ENCODE results near the gene KRTAP5-6. TPM values are rescaled to one million over a fixed set of nuclear protein-coding genes. Genes with fewer than 3 reads are reported as not detected.

KRTAP5-6 gene
- total RNA-seq, 4 donors from 2014 or later = not detected

DNA sequence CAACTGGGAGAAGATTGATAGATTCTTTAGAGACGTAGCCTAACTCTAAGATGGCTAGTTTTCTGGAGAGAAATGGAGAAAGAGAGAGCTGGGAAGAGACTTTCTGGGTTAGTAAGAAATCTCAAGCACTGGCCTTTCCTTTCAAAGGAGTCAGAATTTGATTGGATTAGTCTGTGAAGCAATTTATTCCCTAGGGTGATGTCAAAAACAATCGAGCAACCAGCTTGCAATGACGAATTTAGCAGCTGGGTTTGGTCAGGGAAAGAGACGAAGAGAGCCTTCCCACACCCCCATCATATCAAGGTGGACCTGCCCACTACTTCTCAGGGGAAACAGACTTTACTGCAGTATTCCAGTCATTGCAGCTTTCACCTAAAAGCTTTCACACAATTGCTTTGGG, 10.8 kb downstream of the KRTAP5-6 start:
- in situ Hi-C loops (cut with MboI; ENCODE audit: low pct_ligation_motif_present in 1 of 4, low pct_unique_long_range_greater_than_20kb in 1 of 4, low sequenced_read_pairs in 3 of 4) = loop anchor here (10.0 to 25.0 kb wide), 3 partner anchors 105 to 455 kb away; partner anchors contain the start of genes INS (in 1 of the 4) and TH (in 1 of the 4)
- DNase-seq = no peak
- no peaks in the 10 kb centered on the region for H3K9me3 ChIP-seq

DNA sequence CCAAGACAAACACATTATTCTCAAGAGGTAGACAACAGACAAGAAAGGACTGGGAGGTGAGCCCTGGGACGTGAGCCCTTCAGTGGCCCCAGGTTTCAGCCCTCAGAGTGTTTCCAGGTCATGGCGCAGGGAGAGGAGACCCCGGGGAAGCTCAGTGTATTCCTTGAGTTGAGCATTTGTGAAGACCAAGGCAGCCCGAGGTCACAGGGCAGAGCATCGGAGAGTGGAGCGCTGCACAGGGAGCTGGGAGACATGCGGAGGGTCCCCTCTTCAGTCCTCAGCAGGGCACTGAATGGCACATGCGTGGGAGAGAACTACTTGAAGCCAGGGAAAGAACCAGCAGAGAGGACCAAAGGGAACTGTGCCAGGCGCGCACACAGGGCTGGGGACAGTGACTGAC, 11.7 kb downstream of the KRTAP5-6 start:
- intact Hi-C loops (cut with DNase I; ENCODE audit: low total_unique reads) = loop anchor here (5.0 kb wide), 1 partner anchor 109 kb away; no protein-coding TSS in a partner anchor
- Histone ChIP-seq H3K9me3 (no peaks in the 10 kb centered on the region), H3K27ac (no peak overlapping the region), H3K4me1 (no peaks in the 10 kb centered on the region), H3K36me3 (no peaks in the 10 kb centered on the region), H3K4me3 (no peak overlapping the region), H3K27me3 (peaks cover 41% of the 10 kb centered on the region)
- no peak for DNase-seq
- TF ChIP-seq POLR2AphosphoS5 (IDR thresholded peaks at IDR 0.05) (no peak), EP300 (IDR thresholded peaks at IDR 0.05; ENCODE audit: low read depth) (no peak)
- WGBS, 2 donors (ENCODE audit: low coverage in 1 of 2) = 77 to 88% methylated on average over 4 to 10 of the region's 10 CpGs
- in situ Hi-C loops (cut with MboI; ENCODE audit: low pct_ligation_motif_present in 1 of 4, low pct_unique_long_range_greater_than_20kb in 1 of 4, low sequenced_read_pairs in 3 of 4) = loop anchor here (10.0 to 25.0 kb wide), 3 partner anchors 104 to 454 kb away; partner anchors contain the start of genes INS (in 1 of the 4) and TH (in 1 of the 4)

More for the DNA sequence above, 10.8 kb downstream of the KRTAP5-6 start:
- H3K27ac ChIP-seq = no peak overlapping the region
- H3K4me1 ChIP-seq = no peaks in the 10 kb centered on the region
- TF ChIP-seq, protein P1, sequence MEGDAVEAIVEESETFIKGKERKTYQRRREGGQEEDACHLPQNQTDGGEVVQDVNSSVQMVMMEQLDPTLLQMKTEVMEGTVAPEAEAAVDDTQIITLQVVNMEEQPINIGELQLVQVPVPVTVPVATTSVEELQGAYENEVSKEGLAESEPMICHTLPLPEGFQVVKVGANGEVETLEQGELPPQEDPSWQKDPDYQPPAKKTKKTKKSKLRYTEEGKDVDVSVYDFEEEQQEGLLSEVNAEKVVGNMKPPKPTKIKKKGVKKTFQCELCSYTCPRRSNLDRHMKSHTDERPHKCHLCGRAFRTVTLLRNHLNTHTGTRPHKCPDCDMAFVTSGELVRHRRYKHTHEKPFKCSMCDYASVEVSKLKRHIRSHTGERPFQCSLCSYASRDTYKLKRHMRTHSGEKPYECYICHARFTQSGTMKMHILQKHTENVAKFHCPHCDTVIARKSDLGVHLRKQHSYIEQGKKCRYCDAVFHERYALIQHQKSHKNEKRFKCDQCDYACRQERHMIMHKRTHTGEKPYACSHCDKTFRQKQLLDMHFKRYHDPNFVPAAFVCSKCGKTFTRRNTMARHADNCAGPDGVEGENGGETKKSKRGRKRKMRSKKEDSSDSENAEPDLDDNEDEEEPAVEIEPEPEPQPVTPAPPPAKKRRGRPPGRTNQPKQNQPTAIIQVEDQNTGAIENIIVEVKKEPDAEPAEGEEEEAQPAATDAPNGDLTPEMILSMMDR (IDR thresholded peaks at IDR 0.05) = no peak
- TF ChIP-seq EP300 (IDR thresholded peaks at IDR 0.05; ENCODE audit: low read depth) = no peak
- no peak for TF ChIP-seq POLR2AphosphoS5 (IDR thresholded peaks at IDR 0.05)
- TF ChIP-seq POLR2A (IDR thresholded peaks at IDR 0.05) = no peak
- H3K36me3 ChIP-seq = no peaks in the 10 kb centered on the region
- no peak overlapping the region for H3K4me3 ChIP-seq
- H3K27me3 ChIP-seq = peaks cover 44% of the 10 kb centered on the region
- intact Hi-C loops (cut with DNase I; ENCODE audit: low total_unique reads) = loop anchor here (5.0 kb wide), 1 partner anchor 110 kb away; no protein-coding TSS in a partner anchor
- WGBS, 2 donors (ENCODE audit: low coverage in 1 of 2) = 36 to 46% methylated on average over 4 of the region's 4 CpGs

DNA sequence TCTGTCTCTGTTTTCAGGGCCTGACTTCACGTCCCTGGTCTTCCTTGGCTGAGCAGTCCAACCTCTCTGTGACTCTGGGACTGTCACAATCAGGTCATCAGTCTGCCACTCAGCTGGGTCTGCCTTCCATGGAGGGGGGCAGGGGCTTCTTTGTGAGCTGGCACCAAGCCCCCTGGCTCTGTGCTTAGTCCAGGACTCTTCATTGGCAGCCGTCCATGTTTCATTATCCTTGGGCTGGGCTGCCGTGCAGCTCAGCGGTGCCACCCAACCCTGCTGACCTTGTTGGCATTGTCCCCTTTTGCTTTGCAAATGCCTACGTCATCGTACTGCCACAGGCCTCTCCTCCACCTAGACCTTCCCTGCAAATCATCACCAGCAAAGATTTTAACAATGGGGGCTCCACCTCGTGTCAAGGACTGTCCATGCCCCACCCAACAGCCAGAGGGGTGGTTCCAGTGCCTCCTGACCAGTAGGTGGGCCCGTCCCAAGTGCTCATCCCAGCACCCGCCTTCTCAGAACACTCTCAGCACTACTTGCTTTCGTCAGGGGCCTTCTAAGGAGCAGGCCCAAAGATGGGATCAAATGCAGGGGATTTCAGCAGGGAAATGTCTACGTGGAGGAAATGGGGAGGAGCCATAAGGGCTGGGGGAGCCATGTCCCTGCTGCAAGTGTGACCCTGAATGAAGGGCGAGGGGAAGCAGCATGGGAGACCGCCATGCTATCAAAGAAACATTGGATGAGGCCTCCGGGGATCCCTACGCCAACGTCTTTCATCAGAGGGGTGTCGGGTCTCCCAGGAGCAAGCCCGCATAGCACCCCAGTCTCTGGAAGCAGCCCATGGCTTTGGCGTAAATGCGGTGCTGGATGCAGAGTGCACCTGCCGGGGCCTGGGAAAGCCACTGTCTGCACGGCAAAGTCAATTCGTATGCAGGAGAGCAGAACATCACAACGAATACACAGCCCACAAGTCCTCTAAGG, 18.2 kb downstream of the KRTAP5-6 start:
- intact Hi-C loops (cut with DNase I; ENCODE audit: low total_unique reads) (no loop called here), in situ Hi-C loops (cut with MboI; ENCODE audit: low pct_ligation_motif_present in 1 of 4, low pct_unique_long_range_greater_than_20kb in 1 of 4, low sequenced_read_pairs in 3 of 4) (loop anchor here in 2 of 4 donors (25.0 kb wide), 2 partner anchors 97 to 447 kb away; partner anchors contain the start of genes INS (in 1 of the 2) and TH (in 1 of the 2))
- Histone ChIP-seq H3K27me3 (peaks cover 29% of the 10 kb centered on the region), H3K4me1 (no peaks in the 10 kb centered on the region), H3K36me3 (no peaks in the 10 kb centered on the region), H3K9me3 (no peaks in the 10 kb centered on the region), H3K4me3 (no peak overlapping the region), H3K27ac (no peak overlapping the region)
- WGBS, 2 donors (ENCODE audit: low coverage in 1 of 2) = 76 to 89% methylated on average over 6 to 24 of the region's 24 CpGs
- DNase-seq = no peak
- TF ChIP-seq POLR2A (IDR thresholded peaks at IDR 0.05) = no peak
- TF ChIP-seq POLR2AphosphoS5 (IDR thresholded peaks at IDR 0.05) = no peak
- no peak for TF ChIP-seq EP300 (IDR thresholded peaks at IDR 0.05; ENCODE audit: low read depth)
- TF ChIP-seq, protein P1 (IDR thresholded peaks at IDR 0.05) = no peak

DNA sequence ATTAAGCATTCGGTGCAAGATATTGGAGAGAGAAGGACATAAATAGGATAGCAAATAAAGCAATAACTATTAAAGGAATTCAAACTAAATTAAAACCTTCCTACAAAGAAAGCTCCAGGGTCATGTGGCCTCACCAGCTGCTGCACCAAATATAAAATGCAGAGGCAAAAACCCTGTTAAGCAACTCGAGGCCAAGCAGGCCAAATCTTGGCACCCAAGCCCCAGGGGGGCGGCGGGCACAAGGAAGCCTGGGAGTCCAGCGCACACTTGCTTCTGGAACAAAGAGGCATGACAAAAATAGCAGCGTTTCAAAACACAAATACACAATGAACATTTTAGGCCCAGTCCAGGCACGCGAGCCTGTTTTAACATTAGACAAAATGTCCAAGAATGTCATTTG, 20.8 kb downstream of the KRTAP5-6 start:
- Histone ChIP-seq H3K27ac (no peak overlapping the region), H3K36me3 (no peaks in the 10 kb centered on the region), H3K4me1 (no peaks in the 10 kb centered on the region), H3K4me3 (no peak overlapping the region), H3K9me3 (no peaks in the 10 kb centered on the region), H3K27me3 (peaks cover 29% of the 10 kb centered on the region)
- in situ Hi-C loops (cut with MboI; ENCODE audit: low pct_ligation_motif_present in 1 of 4, low pct_unique_long_range_greater_than_20kb in 1 of 4, low sequenced_read_pairs in 3 of 4) = loop anchor here in 2 of 4 donors (25.0 kb wide), 2 partner anchors 95 to 445 kb away; partner anchors contain the start of genes INS (in 1 of the 2) and TH (in 1 of the 2)
- WGBS, 2 donors (ENCODE audit: low coverage in 1 of 2) = 79 to 84% methylated on average over 4 to 8 of the region's 8 CpGs
- TF ChIP-seq POLR2A (IDR thresholded peaks at IDR 0.05) (no peak), POLR2AphosphoS5 (IDR thresholded peaks at IDR 0.05) (no peak)
- DNase-seq = no peak
- intact Hi-C loops (cut with DNase I; ENCODE audit: low total_unique reads) = no loop called here

DNA sequence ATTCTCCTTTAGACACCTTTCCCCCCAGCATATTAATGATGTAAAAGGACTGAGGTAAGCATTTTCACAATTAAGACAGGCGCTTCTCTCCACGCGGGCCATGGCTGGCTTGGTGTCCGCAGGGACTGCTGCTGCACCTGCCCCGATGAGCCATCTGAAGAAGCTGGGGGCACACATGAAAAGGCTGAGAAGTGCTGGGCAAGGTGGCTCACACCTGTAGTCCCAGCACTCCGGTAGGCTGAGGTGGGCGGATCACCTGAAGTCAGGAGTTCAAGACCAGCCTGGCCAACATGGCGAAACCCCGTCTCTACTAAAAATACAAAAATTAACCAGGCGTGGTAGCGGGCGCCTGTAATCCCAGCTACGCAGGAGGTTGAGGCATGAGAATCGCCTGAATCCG, 21.3 kb downstream of the KRTAP5-6 start:
- in situ Hi-C loops (cut with MboI; ENCODE audit: low pct_ligation_motif_present in 1 of 4, low pct_unique_long_range_greater_than_20kb in 1 of 4, low sequenced_read_pairs in 3 of 4) = loop anchor here in 2 of 4 donors (25.0 kb wide), 2 partner anchors 94 to 444 kb away; partner anchors contain the start of genes INS (in 1 of the 2) and TH (in 1 of the 2)
- intact Hi-C loops (cut with DNase I; ENCODE audit: low total_unique reads) = no loop called here
- 93% methylated on average over 15 of the region's 15 CpGs; no CpG with 5 or more reads in 1 of the 2 donors for WGBS, 2 donors (ENCODE audit: low coverage in 1 of 2)
- Histone ChIP-seq H3K36me3 (no peaks in the 10 kb centered on the region), H3K27me3 (peaks cover 32% of the 10 kb centered on the region), H3K4me1 (no peaks in the 10 kb centered on the region), H3K9me3 (no peaks in the 10 kb centered on the region), H3K4me3 (no peak overlapping the region), H3K27ac (no peak overlapping the region)
- no peak for TF ChIP-seq POLR2A (IDR thresholded peaks at IDR 0.05)
- TF ChIP-seq, protein P1 (IDR thresholded peaks at IDR 0.05) = no peak
- no peak for TF ChIP-seq POLR2AphosphoS5 (IDR thresholded peaks at IDR 0.05)
- no peak for TF ChIP-seq EP300 (IDR thresholded peaks at IDR 0.05; ENCODE audit: low read depth)
- DNase-seq = no peak
